Endothelial cell of umbilical vein (primary cell): ENCODE measurements around the gene KCNE5. TPM values are rescaled to one million over a fixed set of nuclear protein-coding genes. Genes with fewer than 3 reads are reported as not detected.

Experiments used
- BruUV-seq: library from RNA; stranded (reverse); fragments of 400-500 nt; replicated peaks from 2 replicates; lab custom pipeline; 2021; lab: Mats Ljungman, UMichigan
- CTCF ChIA-PET: fragments of 300-600, 350-600 bp; sonication (Branson Sonifier 250); formaldehyde crosslinking; loops from one replicate; lab custom pipeline; 2021; ENCODE audit warnings: antibody characterized with exemption, inconsistent platforms; lab: Charles Lee
- POLR2A ChIA-PET: fragments of 300-600, 350-600 bp; sonication (Branson Sonifier 250); formaldehyde crosslinking; loops from one replicate; lab custom pipeline; 2021; ENCODE audit warnings: antibody characterized with exemption, inconsistent platforms; lab: Charles Lee
- DNase-seq: peaks from one replicate; pipeline ENCODE4 v3.0.0-alpha.2; 2011; ENCODE audit warnings: low read depth, low spot score
- FAIRE-seq: peaks from 2 replicates; lab custom pipeline; 2011; peaks lifted over from hg19 to GRCh38; lab: Jason Lieb, UNC
- H2AFZ ChIP-seq: 2 replicates; pipeline ENCODE4 v1.6.0; 2012; ENCODE audit warnings: low read depth, low read length, control low read depth, inconsistent platforms
- H3K27ac ChIP-seq: 2 replicates; pipeline ENCODE4 v1.5.1; 2011; ENCODE audit warnings: low read depth, mild to moderate bottlenecking, control low read depth, low read length, moderate library complexity; ENCODE audit not compliant: insufficient read depth
- H3K27me3 ChIP-seq, 2 experiments: 2 replicates each; pipeline versions ENCODE4 v1.6.0 to v1.6.1; 2011; ENCODE audit warnings: low read length in 2 of 2, mixed read lengths in 1 of 2; ENCODE audit not compliant: control insufficient read depth in 2 of 2, insufficient read depth in 2 of 2
- H3K36me3 ChIP-seq, 2 experiments: 2 replicates in 1 of 2; 3 replicates in 1 of 2; pipeline ENCODE4 v1.5.1; 2011; ENCODE audit warnings: low read length in 2 of 2, mild to moderate bottlenecking in 1 of 2, moderate library complexity in 1 of 2; ENCODE audit not compliant: control insufficient read depth in 2 of 2, insufficient read depth in 2 of 2; ENCODE audit errors: extremely low read depth in 1 of 2
- H3K4me1 ChIP-seq: 3 replicates; pipeline ENCODE4 v1.5.1; 2011; ENCODE audit warnings: mild to moderate bottlenecking, low read length; ENCODE audit not compliant: control insufficient read depth, insufficient read depth; ENCODE audit errors: extremely low read depth
- H3K4me2 ChIP-seq: 2 replicates; pipeline ENCODE4 v1.6.1; 2011; ENCODE audit warnings: low read length, control low read depth, mixed read lengths; ENCODE audit not compliant: insufficient read depth
- H3K4me3 ChIP-seq, 3 experiments: fragments of 200-600 bp in 1 of 3; sonication (generic), shearing (Covaris generic) in 1 of 3; replicated peaks in 1 of 3; 2 replicates each; pipeline ENCODE4 v1.5.1; 2011 to 2016; ENCODE audit warnings: control low read depth in 3 of 3, low read length in 3 of 3, mild to moderate bottlenecking in 2 of 3, inconsistent platforms in 1 of 3, low read depth in 1 of 3, moderate library complexity in 1 of 3; ENCODE audit not compliant: insufficient read depth in 1 of 3
- H3K79me2 ChIP-seq: 2 replicates; pipeline ENCODE4 v1.6.0; 2012; ENCODE audit warnings: low read length, inconsistent platforms; ENCODE audit not compliant: control insufficient read depth, insufficient read depth
- H3K9ac ChIP-seq: replicated peaks from 2 replicates; pipeline ENCODE3; 2011; ENCODE audit warnings: low read length, control low read depth; ENCODE audit not compliant: insufficient read depth; ENCODE audit errors: extremely low read depth
- H3K9me1 ChIP-seq: replicated peaks from 3 replicates; pipeline ENCODE4 v1.6.0; 2011; ENCODE audit warnings: mild to moderate bottlenecking, low read length; ENCODE audit not compliant: control insufficient read depth, insufficient read depth; ENCODE audit errors: extremely low read depth
- H3K9me3 ChIP-seq: replicated peaks from 2 replicates; pipeline ENCODE4 v1.5.1; 2012; ENCODE audit warnings: low read length, inconsistent platforms; ENCODE audit not compliant: control insufficient read depth, insufficient read depth
- H4K20me1 ChIP-seq: replicated peaks from 2 replicates; pipeline ENCODE3; 2011; ENCODE audit warnings: mild to moderate bottlenecking, low read length; ENCODE audit not compliant: control insufficient read depth, insufficient read depth; ENCODE audit errors: extremely low read depth
- EZH2 ChIP-seq: IDR thresholded peaks from 2 replicates; pipeline ENCODE4 v1.6.1; 2012; ENCODE audit warnings: borderline replicate concordance, low read depth, mild to moderate bottlenecking, moderate library complexity, low read length, inconsistent platforms; ENCODE audit not compliant: severe bottlenecking
- FOS ChIP-seq: IDR thresholded peaks from 2 replicates; pipeline ENCODE4 v1.6.1; 2011; ENCODE audit warnings: mild to moderate bottlenecking, low read length, moderate library complexity, borderline replicate concordance; ENCODE audit not compliant: insufficient read depth
- GATA2 ChIP-seq: IDR thresholded peaks from 2 replicates; pipeline ENCODE4 v1.7.0; 2011; ENCODE audit warnings: low read depth, mild to moderate bottlenecking, moderate library complexity, mixed read lengths, low read length; ENCODE audit not compliant: insufficient read length, insufficient read depth
- JUN ChIP-seq: IDR thresholded peaks from 2 replicates; pipeline ENCODE4 v1.6.1; 2011; ENCODE audit warnings: borderline replicate concordance, low read depth; ENCODE audit not compliant: insufficient read length, insufficient read depth
- MYC ChIP-seq: IDR thresholded peaks from one replicate; pipeline ENCODE4 v1.6.1; 2011; ENCODE audit warnings: mild to moderate bottlenecking, low read depth, low read length
- POLR2A ChIP-seq: IDR thresholded peaks from 2 replicates; pipeline ENCODE4 v1.6.1; 2012; ENCODE audit warnings: low read depth, mild to moderate bottlenecking, control low read depth, low read length
- POLR2AphosphoS5 ChIP-seq: IDR thresholded peaks from 2 replicates; pipeline ENCODE4 v1.6.1; 2012; ENCODE audit warnings: low read depth, mild to moderate bottlenecking, control low read depth, low read length, moderate library complexity; ENCODE audit not compliant: insufficient read depth
- dilution Hi-C: fragments of 300-500 bp; cut with MboI; formaldehyde crosslinking; loops from one replicate; pipeline ENCODE4 v1.15.0; 2019; ENCODE audit warnings: low sequenced_read_pairs; ENCODE audit not compliant: extremely low pct_ligation_motif_present
- intact Hi-C: fragments of 100-400 bp; cut with micrococcal nuclease; formaldehyde crosslinking; loops from one replicate; pipeline ENCODE4 v1.10.0; 2022
- polyA plus RNA-seq, 4 experiments: library from polyadenylated mRNA; depleted of rRNA in 3 of 4; stranded (reverse) in 3 of 4; unstranded in 1 of 4; fragments of >200 nt; gene quantifications; 2 replicates each; pipeline versions ENCODE4 v1.2.1 to v1.2.3, GENCODE V29; 2011 to 2012; ENCODE audit warnings: missing spikeins in 1 of 4
- total RNA-seq: library from RNA; stranded (reverse); gene quantifications from 2 replicates; pipeline ENCODE4 v1.2.3, GENCODE V29; 2021
- TF ChIP-seq, protein P1 (sequence below), 2 donors: IDR thresholded peaks; 1 replicate in 1 of 2; 2 replicates in 1 of 2; pipeline ENCODE4 v1.5.1; 2011; ENCODE audit warnings: low read length in 2 of 2, mild to moderate bottlenecking in 2 of 2, moderate library complexity in 2 of 2, control low read depth in 1 of 2, inconsistent platforms in 1 of 2, low read depth in 1 of 2; ENCODE audit not compliant: insufficient read depth in 1 of 2; ENCODE audit errors: extremely low read depth in 1 of 2
- TF ChIP-seq, protein P2 (sequence below): IDR thresholded peaks from 2 replicates; pipeline ENCODE4 v1.6.1; 2011; ENCODE audit not compliant: insufficient read depth, insufficient read length

The KCNE5 gene
- total and polyA plus RNA-seq, 2 donors (not counting 3 experiments of a cell fraction or from before 2014, with no cell fraction given) = 0.15 to 0.31 TPM

DNA sequence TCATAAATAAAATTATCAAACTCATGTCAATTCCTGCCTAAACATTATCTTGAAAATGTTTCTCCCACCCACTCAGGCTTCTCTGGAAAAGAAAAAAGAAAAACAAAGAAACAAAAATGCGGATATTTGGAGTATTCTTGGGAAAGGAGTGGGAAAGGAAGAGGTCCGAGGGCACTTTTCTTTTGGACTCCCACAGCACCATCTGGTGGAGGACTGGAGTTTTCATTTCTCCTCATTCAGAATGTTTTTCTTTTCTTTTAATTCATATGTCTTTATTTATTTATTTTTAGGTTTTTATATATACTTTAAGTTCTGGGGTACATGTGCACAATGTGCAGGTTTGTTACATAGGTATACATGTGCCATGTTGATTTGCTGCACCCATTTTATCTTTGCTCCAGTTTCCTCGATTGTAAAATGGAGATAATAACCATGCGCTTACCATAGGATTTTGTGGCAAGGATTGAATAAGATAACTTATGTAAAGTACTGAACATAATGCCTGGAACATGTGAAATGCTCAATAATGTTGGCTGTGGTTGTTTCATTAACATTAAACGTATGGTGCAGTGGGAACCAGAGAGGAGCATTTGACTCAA is 8.0 kb upstream of the KCNE5 start:
- H4K20me1 ChIP-seq = no peaks in the 10 kb centered on the region
- H3K4me3 ChIP-seq = no peak overlapping the region
- no peak overlapping the region for H3K27ac ChIP-seq
- H3K27me3 ChIP-seq = no peaks in the 10 kb centered on the region
- H3K9me1 ChIP-seq = no peaks in the 10 kb centered on the region
- no peaks in the 10 kb centered on the region for H3K79me2 ChIP-seq
- ChIA-PET CTCF (interaction anchor here (1.0 to 3.6 kb wide), 5 partner anchors 8 to 258 kb away, joined by 3 to 27 read pairs (median 20); partner anchors contain the start of gene KCNE5), POLR2A (no interaction called here)
- peaks cover 7% of the 10 kb centered on the region for H3K4me1 ChIP-seq
- H3K9me3 ChIP-seq = no peaks in the 10 kb centered on the region
- TF ChIP-seq, protein P1, sequence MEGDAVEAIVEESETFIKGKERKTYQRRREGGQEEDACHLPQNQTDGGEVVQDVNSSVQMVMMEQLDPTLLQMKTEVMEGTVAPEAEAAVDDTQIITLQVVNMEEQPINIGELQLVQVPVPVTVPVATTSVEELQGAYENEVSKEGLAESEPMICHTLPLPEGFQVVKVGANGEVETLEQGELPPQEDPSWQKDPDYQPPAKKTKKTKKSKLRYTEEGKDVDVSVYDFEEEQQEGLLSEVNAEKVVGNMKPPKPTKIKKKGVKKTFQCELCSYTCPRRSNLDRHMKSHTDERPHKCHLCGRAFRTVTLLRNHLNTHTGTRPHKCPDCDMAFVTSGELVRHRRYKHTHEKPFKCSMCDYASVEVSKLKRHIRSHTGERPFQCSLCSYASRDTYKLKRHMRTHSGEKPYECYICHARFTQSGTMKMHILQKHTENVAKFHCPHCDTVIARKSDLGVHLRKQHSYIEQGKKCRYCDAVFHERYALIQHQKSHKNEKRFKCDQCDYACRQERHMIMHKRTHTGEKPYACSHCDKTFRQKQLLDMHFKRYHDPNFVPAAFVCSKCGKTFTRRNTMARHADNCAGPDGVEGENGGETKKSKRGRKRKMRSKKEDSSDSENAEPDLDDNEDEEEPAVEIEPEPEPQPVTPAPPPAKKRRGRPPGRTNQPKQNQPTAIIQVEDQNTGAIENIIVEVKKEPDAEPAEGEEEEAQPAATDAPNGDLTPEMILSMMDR (IDR thresholded peaks at IDR 0.05; ENCODE audit: extremely low read depth in 1 of 2, insufficient read depth in 1 of 2, low read depth in 1 of 2, low read length in 2 of 2) = peak; percentile 23 to 37
- TF ChIP-seq FOS (no peak), GATA2 (no peak)
- H3K4me2 ChIP-seq = no peak overlapping the region
- H2AFZ ChIP-seq = no peak overlapping the region
- intact Hi-C loops = loop anchor here (1.0 to 2.0 kb wide), 2 partner anchors 96 to 148 kb away; partner anchors contain the start of gene NXT2
- FAIRE-seq (no peak), DNase-seq (peak; percentile 28)
- H3K9ac ChIP-seq = no peak overlapping the region
- dilution Hi-C loops = no loop called here
- H3K36me3 ChIP-seq = no peaks in the 10 kb centered on the region
- no TSS peak for BruUV-seq

- H3K9me3 ChIP-seq = no peaks in the 10 kb centered on the region
- H3K9me1 ChIP-seq = no peaks in the 10 kb centered on the region
- no peak for TF ChIP-seq POLR2AphosphoS5
- TF ChIP-seq EZH2 = no peak
- no peak for TF ChIP-seq POLR2A
- TF ChIP-seq, protein P2, sequence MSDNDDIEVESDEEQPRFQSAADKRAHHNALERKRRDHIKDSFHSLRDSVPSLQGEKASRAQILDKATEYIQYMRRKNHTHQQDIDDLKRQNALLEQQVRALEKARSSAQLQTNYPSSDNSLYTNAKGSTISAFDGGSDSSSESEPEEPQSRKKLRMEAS = no peak
- no peak for TF ChIP-seq FOS
- TF ChIP-seq, protein P1 (IDR thresholded peaks at IDR 0.05; ENCODE audit: extremely low read depth in 1 of 2, insufficient read depth in 1 of 2, low read depth in 1 of 2, low read length in 2 of 2) = no peak
- TF ChIP-seq GATA2 = no peak
- no peak for TF ChIP-seq JUN
- no peak for TF ChIP-seq MYC
- dilution Hi-C loops = no loop called here
- peak; percentile 74 for DNase-seq
- no peaks in the 10 kb centered on the region for H4K20me1 ChIP-seq
- H3K27me3 ChIP-seq = no peaks in the 10 kb centered on the region
- peaks cover 7% of the 10 kb centered on the region for H3K4me1 ChIP-seq
- H3K36me3 ChIP-seq = no peaks in the 10 kb centered on the region
- H3K27ac ChIP-seq = no peak overlapping the region
- H2AFZ ChIP-seq = no peak overlapping the region
- intact Hi-C loops = loop anchor here (1.0 to 5.0 kb wide), 2 partner anchors 144 to 258 kb away; no protein-coding TSS in a partner anchor
- FAIRE-seq = peak; percentile 94
- no peak overlapping the region for H3K4me3 ChIP-seq
- no peak overlapping the region for H3K4me2 ChIP-seq
- H3K9ac ChIP-seq = no peak overlapping the region
- CTCF ChIA-PET = interaction anchor here (0.6 to 1.0 kb wide), 4 partner anchors 143 to 156 kb away, joined by 3 to 7 read pairs (median 3); no protein-coding TSS in a partner anchor
- no peaks in the 10 kb centered on the region for H3K79me2 ChIP-seq
- BruUV-seq = no TSS peak
- POLR2A ChIA-PET = no interaction called here
These were observed 4.3 kb upstream of the KCNE5 start for GRCh38 chrX:109629310-109629709.
